ENCODE data around the gene SIX1.
A peak's percentile ranks its signal among the peaks of the same experiment; 100 is the strongest.

Gene SIX1

DNA sequence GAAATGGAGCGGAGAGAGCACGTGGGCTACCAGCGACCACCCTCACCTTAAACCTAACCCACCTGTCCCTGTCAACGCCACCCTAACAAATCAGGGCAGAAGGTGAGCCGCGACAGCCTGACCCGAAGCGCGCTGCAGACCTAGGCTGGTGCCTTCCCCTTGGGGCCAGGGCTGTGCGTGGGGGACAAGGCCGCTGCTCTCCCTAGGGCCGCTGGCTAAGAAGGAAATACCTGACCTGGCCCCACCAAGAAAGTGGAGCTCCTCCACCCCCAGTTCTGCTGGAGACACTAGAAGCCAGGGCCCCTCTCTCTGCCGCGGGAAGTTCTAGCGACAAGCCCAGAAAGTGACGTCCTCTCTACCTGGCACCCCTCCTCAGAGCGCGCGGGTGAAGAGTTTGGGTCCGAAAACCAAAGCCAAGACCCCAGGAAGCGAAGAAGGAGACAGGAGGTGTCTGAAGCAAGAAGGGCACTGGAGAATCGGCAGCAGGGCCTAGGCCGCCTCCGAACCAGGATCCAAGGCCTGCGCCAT is 7.5 kb downstream of the SIX1 start:
- no peak for DNase-seq

GRCh38 chr14:60640859-60641741 is 8.2 kb downstream of the SIX1 start:
- no peak for DNase-seq

DNA sequence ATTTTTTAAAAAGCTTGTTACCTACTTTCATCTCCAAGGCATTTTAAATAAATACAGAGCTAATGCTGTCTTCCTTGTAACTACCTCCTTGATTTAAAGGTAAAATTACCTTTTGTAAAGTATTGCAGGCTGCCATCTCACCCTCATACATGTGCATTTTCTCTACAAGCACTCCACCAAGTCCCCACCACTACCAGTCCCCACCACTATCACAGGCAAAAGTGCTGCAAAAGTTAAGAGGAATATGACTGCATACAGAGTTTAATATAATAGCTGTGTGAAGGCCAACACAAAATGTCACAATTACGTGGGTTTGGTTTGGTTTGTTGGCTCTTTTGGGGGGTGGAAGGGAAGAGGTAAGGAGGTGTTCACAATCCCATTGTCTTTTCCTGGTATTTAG is 9.6 kb downstream of the SIX1 start:
- no peak for DNase-seq

- peak; percentile 11 for DNase-seq
Measured at GRCh38 chr14:60637479-60638315, 11.6 kb downstream of the SIX1 start.

- no peak for DNase-seq
Measured at GRCh38 chr14:60636879-60637478, 12.3 kb downstream of the SIX1 start.

DNA sequence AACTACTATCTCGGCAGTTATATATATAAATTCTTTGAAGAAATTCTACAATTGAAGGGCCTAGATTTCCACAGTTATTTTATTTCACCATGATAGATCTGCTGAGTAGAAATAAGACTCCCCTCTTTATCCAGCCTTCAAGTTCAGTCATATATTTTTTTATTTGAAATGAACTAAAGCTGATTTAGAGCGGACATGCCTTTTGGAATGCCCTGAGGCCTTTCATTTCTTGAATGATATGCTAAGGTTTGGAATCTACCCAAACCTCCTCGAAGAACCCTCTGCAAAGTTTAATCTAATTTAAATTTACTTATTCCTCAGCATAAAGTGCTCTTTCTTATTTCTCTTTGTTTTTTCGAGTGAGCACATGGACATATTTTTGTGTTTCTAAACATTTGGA is 15.1 kb downstream of the SIX1 start:
- DNase-seq = no peak

DNA sequence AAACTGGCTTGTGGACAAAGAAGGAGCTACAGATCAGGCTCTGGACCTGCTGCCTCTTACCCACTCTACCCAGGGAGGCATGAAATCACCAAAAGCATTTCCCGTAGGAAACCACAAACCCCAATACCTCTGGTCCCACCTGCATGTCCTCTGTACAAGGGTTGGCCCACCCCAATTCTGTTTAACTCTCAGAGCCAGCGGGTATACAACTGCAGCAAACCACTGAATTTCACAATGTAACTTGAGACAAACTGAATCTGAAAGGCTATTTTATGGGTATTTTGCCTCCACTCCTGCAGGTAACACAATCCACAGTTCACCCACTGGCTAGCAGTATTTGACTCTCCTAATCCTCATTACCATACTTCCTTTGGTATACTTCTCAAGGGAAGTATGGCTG is 16.5 kb downstream of the SIX1 start:
- DNase-seq = no peak

- no peak for DNase-seq
Measured at GRCh38 chr14:60632257-60632656, 17.0 kb downstream of the SIX1 start.

DNA sequence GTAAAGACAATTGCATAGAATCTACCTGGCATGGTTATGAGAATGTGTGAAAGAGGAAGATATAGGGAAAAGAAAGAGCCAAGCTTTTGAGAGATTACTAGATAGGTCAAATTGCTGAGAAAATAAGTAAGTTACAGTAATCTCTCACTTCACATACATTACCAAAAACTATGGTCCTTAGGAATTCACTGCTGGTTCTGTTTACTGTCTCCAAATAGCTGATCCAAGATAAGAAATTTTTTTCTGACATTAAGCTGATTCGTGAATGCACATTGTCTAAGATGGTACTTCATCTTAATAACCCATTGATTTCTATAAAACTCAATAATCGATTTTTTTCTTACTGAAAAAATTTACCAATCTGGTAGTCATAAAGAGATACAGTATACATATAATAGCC is 17.4 kb downstream of the SIX1 start:
- no peak for DNase-seq

- DNase-seq = no peak
Measured at GRCh38 chr14:60630129-60630528, 19.1 kb downstream of the SIX1 start.

- no peak for DNase-seq
Measured at GRCh38 chr14:60628892-60629291, 20.4 kb downstream of the SIX1 start.

GRCh38 chr14:60622917-60623257 is 26.4 kb downstream of the SIX1 start:
- DNase-seq = no peak

DNA sequence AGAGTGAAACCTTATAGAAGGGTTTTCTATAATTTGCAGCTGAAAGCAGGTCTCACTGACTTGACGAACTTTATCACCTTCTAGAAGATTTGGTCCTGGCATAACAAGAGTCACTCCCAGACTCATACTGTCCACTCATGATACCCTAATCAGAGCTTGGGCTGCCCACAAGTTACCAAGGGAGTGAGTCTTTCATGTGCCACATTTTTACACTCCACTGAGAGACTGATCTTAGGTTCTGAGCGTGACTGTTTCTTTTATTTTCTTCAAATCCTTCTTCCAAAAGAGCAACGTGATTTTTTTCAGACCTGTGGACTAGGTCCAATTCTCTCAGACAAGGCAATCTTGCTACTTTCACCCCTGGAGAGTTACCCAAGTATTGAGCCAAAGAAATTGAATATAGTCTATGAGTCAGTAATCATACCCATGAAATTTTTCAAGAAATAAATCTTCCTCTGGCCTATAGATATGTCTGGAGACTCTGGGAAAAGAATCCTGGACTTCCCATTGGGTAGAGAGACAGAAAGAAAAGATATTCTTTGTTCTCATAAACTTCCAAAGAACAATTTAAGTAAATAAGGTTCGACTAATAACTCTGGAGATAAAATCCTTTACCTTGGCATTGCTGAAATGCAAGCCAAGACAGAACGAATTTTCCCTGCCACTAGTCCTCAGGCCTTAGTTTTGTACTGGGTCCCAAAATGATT is 26.9 kb downstream of the SIX1 start:
- no peak for DNase-seq

- no peak for DNase-seq
Measured at GRCh38 chr14:60621386-60621785, 27.9 kb downstream of the SIX1 start.

GRCh38 chr14:60618241-60618640 is 31.0 kb downstream of the SIX1 start:
- peak; percentile 81 for DNase-seq

- no peak for DNase-seq
Measured at GRCh38 chr14:60616461-60616959, 32.8 kb downstream of the SIX1 start.

- no peak for DNase-seq
Measured at GRCh38 chr14:60602291-60602690, 47.0 kb downstream of the SIX1 start.

- DNase-seq = no peak
Measured at GRCh38 chr14:60599727-60600126, 49.5 kb downstream of the SIX1 start.

DNA sequence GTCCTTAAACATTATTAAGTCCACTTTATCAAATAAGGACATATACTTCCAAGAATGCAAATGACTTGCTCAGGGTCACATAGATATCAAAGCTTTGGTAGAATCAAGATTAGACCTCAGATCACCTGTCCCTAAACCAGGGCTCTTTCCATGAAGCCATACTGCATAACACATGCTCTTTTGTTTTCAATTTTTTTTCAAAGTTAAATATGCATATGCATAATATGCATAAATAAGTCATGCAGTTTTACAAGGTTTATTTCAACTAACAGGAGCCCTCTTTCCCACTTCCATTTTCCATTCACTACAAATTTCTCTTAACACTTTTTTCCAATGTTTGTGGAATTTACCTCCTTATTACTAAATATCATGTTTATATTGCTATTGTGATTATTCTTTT is 53.1 kb downstream of the SIX1 start:
- no peak for DNase-seq

DNA sequence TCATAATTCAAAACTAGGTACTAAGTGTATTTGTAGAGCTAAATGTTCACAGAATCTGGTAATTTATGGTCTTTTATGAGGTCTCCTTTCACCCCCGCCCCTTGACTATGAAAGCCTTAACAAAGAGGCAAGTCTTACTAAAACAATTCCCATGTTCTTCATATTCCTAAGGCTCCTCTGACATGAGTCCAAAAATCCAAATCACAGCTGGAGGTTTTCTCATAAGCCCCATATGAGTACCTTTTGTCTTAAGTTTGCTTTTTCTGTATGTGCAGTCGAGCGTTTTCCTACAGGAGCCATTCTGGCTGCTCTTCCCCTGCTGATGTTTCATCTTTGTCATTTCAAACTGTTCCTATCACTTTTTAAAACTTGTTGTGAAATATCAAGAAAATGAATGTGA is 55.2 kb downstream of the SIX1 start:
- DNase-seq = no peak
